ENCODE data around the gene FGD4.

GRCh38 chr12:32402946-32403345 lies 3.6 kb downstream of the FGD4 start:
- TF ChIP-seq, protein P1, sequence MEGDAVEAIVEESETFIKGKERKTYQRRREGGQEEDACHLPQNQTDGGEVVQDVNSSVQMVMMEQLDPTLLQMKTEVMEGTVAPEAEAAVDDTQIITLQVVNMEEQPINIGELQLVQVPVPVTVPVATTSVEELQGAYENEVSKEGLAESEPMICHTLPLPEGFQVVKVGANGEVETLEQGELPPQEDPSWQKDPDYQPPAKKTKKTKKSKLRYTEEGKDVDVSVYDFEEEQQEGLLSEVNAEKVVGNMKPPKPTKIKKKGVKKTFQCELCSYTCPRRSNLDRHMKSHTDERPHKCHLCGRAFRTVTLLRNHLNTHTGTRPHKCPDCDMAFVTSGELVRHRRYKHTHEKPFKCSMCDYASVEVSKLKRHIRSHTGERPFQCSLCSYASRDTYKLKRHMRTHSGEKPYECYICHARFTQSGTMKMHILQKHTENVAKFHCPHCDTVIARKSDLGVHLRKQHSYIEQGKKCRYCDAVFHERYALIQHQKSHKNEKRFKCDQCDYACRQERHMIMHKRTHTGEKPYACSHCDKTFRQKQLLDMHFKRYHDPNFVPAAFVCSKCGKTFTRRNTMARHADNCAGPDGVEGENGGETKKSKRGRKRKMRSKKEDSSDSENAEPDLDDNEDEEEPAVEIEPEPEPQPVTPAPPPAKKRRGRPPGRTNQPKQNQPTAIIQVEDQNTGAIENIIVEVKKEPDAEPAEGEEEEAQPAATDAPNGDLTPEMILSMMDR (IDR thresholded peaks at IDR 0.05 in 2 of 3, conservative IDR thresholded peaks at IDR 0.05 in 1 of 3; ENCODE audit: insufficient read depth in 2 of 3, low read depth in 1 of 3, low read length in 3 of 3), result no peak
- TF ChIP-seq YY1 (IDR thresholded peaks at IDR 0.05; ENCODE audit: borderline replicate concordance in 1 of 3, control insufficient read depth in 1 of 3, extremely low read depth in 1 of 3, insufficient read depth in 3 of 3, insufficient read length in 1 of 3, insufficient replicate concordance in 2 of 3, low read depth in 1 of 3, low read length in 2 of 3), result no peak
- no peak for TF ChIP-seq RAD21 (CRISPR knock-in tag; conservative IDR thresholded peaks at IDR 0.05 in 1 of 2, IDR thresholded peaks at IDR 0.05 in 1 of 2)
- no peak for TF ChIP-seq POLR2AphosphoS5 (IDR thresholded peaks at IDR 0.05; ENCODE audit: control insufficient read depth, insufficient read depth, low read depth, low read length)
- no peak for TF ChIP-seq E2F4 (CRISPR knock-in tag; IDR thresholded peaks at IDR 0.05; ENCODE audit: low read depth)
- no peak for TF ChIP-seq ZNF274 (IDR thresholded peaks at IDR 0.05; ENCODE audit: borderline replicate concordance, low read depth, low read length)
- TF ChIP-seq HDGF (IDR thresholded peaks at IDR 0.05), result no peak
- TF ChIP-seq ZBTB8A (IDR thresholded peaks at IDR 0.05; ENCODE audit: partially characterized antibody), result no peak

Data from K562 (cell line).